ENCODE measurements around the gene CCDC57.

DNA sequence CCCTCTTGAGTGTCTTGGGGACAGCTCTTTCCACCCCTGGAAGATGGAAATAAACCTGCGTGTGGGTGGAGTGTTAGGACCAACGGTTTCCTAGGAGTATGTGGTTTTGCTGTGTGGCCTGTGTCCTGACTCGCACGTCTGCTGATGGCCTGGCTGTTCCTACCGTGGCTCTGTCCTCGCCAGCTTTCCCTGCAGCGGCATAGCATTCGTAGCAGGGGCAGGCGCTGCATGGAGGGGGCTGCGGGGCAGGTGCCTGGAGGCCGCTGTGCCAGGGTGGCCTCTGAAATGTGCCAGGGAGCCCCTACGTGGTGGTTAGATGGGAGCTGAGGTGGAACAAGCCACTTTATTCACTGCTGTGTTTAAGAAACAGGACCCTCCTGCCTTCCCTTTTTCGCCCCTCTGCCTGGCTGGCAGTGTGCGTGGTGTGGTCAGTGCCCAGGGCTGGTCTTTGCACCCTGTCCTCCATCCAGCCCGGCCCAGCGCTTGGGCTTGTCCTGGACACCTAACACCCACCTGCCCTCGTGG is 26.8 kb upstream of the CCDC57 start:
- TF ChIP-seq, protein P1, sequence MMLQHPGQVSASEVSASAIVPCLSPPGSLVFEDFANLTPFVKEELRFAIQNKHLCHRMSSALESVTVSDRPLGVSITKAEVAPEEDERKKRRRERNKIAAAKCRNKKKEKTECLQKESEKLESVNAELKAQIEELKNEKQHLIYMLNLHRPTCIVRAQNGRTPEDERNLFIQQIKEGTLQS (IDR thresholded peaks at IDR 0.05), result no peak
- no peak for TF ChIP-seq EGR1 (IDR thresholded peaks at IDR 0.05; ENCODE audit: low read depth in 2 of 2)
- TF ChIP-seq JUND (IDR thresholded peaks at IDR 0.05), result no peak
- TF ChIP-seq, protein P2, sequence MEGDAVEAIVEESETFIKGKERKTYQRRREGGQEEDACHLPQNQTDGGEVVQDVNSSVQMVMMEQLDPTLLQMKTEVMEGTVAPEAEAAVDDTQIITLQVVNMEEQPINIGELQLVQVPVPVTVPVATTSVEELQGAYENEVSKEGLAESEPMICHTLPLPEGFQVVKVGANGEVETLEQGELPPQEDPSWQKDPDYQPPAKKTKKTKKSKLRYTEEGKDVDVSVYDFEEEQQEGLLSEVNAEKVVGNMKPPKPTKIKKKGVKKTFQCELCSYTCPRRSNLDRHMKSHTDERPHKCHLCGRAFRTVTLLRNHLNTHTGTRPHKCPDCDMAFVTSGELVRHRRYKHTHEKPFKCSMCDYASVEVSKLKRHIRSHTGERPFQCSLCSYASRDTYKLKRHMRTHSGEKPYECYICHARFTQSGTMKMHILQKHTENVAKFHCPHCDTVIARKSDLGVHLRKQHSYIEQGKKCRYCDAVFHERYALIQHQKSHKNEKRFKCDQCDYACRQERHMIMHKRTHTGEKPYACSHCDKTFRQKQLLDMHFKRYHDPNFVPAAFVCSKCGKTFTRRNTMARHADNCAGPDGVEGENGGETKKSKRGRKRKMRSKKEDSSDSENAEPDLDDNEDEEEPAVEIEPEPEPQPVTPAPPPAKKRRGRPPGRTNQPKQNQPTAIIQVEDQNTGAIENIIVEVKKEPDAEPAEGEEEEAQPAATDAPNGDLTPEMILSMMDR (IDR thresholded peaks at IDR 0.05; ENCODE audit: low read depth, low read length, missing input control), result no peak
- TF ChIP-seq YY1 (IDR thresholded peaks at IDR 0.05), result no peak
- TF ChIP-seq, protein P3, sequence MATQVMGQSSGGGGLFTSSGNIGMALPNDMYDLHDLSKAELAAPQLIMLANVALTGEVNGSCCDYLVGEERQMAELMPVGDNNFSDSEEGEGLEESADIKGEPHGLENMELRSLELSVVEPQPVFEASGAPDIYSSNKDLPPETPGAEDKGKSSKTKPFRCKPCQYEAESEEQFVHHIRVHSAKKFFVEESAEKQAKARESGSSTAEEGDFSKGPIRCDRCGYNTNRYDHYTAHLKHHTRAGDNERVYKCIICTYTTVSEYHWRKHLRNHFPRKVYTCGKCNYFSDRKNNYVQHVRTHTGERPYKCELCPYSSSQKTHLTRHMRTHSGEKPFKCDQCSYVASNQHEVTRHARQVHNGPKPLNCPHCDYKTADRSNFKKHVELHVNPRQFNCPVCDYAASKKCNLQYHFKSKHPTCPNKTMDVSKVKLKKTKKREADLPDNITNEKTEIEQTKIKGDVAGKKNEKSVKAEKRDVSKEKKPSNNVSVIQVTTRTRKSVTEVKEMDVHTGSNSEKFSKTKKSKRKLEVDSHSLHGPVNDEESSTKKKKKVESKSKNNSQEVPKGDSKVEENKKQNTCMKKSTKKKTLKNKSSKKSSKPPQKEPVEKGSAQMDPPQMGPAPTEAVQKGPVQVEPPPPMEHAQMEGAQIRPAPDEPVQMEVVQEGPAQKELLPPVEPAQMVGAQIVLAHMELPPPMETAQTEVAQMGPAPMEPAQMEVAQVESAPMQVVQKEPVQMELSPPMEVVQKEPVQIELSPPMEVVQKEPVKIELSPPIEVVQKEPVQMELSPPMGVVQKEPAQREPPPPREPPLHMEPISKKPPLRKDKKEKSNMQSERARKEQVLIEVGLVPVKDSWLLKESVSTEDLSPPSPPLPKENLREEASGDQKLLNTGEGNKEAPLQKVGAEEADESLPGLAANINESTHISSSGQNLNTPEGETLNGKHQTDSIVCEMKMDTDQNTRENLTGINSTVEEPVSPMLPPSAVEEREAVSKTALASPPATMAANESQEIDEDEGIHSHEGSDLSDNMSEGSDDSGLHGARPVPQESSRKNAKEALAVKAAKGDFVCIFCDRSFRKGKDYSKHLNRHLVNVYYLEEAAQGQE (IDR thresholded peaks at IDR 0.05), result no peak
- TF ChIP-seq RAD21 (IDR thresholded peaks at IDR 0.05), result no peak
- TF ChIP-seq GABPA (IDR thresholded peaks at IDR 0.05 in 1 of 2, conservative IDR thresholded peaks at IDR 0.05 in 1 of 2), result no peak

All from liver (tissue), 3 donors.